Natural killer cell (primary cell): Measurements from ENCODE around the gene RALGDS. TPM values are rescaled to one million over a fixed set of nuclear protein-coding genes. Genes with fewer than 3 reads are reported as not detected.

Experiments used
- ATAC-seq, 3 donors: fragments of 150-1000 bp in 2 of 3; fragments of 200-7000 bp in 1 of 3; cut with Tn5 transposase; 1 replicate in 1 of 3; 2 replicates in 2 of 3; pipeline ENCODE4 v1.10.0; 2021; ENCODE audit warnings: mild to moderate bottlenecking in 2 of 3, moderate library complexity in 2 of 3
- DNase-seq, 2 donors: peaks; one replicate each; pipeline versions ENCODE4 v3.0.0 to v3.0.0-alpha.2; 2013 to 2021; ENCODE audit warnings: mixed read lengths in 1 of 2
- H3K27ac ChIP-seq: one replicate; pipeline ENCODE4 v1.5.1; 2013; ENCODE audit warnings: mild to moderate bottlenecking, low read length
- H3K27me3 ChIP-seq: one replicate; pipeline ENCODE4 v1.6.1; 2013; ENCODE audit warnings: low read length; ENCODE audit not compliant: control insufficient read depth, insufficient read depth
- H3K36me3 ChIP-seq: one replicate; pipeline ENCODE4 v1.6.1; 2013; ENCODE audit warnings: low read length; ENCODE audit not compliant: control insufficient read depth, insufficient read depth
- H3K4me1 ChIP-seq: one replicate; pipeline ENCODE4 v1.6.1; 2013; ENCODE audit warnings: low read length; ENCODE audit not compliant: control insufficient read depth, insufficient read depth
- H3K4me3 ChIP-seq: one replicate; pipeline ENCODE4 v1.5.1; 2013; ENCODE audit warnings: low read length
- H3K9me3 ChIP-seq: one replicate; pipeline ENCODE4 v1.6.1; 2013; ENCODE audit warnings: low read length; ENCODE audit not compliant: control insufficient read depth, insufficient read depth
- H3K27ac Mint-ChIP-seq, 2 donors: one replicate each; pipeline ENCODE4 v1.8.0; 2022; ENCODE audit warnings: mild to moderate bottlenecking in 2 of 2, mixed read lengths in 2 of 2, moderate library complexity in 1 of 2
- H3K27me3 Mint-ChIP-seq, 2 donors: one replicate each; pipeline ENCODE4 v1.8.0; 2022; ENCODE audit warnings: low read depth in 2 of 2, mixed read lengths in 2 of 2
- H3K36me3 Mint-ChIP-seq: one replicate; pipeline ENCODE4 v1.8.0; 2022; ENCODE audit warnings: mixed read lengths
- H3K4me1 Mint-ChIP-seq, 2 donors: one replicate each; pipeline ENCODE4 v1.8.0; 2022; ENCODE audit warnings: mixed read lengths in 2 of 2
- H3K4me3 Mint-ChIP-seq: one replicate; pipeline ENCODE4 v1.8.0; 2022; ENCODE audit warnings: mild to moderate bottlenecking, moderate library complexity, mixed read lengths
- H3K9me3 Mint-ChIP-seq, 2 donors: one replicate each; pipeline ENCODE4 v1.8.0; 2022; ENCODE audit warnings: mixed read lengths in 2 of 2
- WGBS: methylation state at CpG from one replicate; pipeline ENCODE4 v1.1.7; 2013; ENCODE audit warnings: missing lambda C conversion rate; ENCODE audit not compliant: insufficient coverage; 5-methylcytosine and 5-hydroxymethylcytosine counted together
- intact Hi-C: fragments of 100-400 bp; cut with micrococcal nuclease; formaldehyde crosslinking; loops from one replicate; pipeline ENCODE4 v1.14.2; 2022
- total RNA-seq, 4 donors: library from RNA; stranded (reverse); fragments of 120-200 nt in 1 of 4; gene quantifications; one replicate each; pipeline versions ENCODE4 v1.2.3 to v1.2.4, GENCODE V29; 2013 to 2022
- TF ChIP-seq, protein P1 (sequence below): fragments of 200-600 bp; IDR thresholded peaks from one replicate; pipeline ENCODE4 v1.8.0; 2022; ENCODE audit warnings: antibody characterized with exemption

The RALGDS gene
- total RNA-seq, 3 donors from 2014 or later (not counting 1 experiment from before 2014, with no cell fraction given), result 206 to 250 (median 208) TPM

DNA sequence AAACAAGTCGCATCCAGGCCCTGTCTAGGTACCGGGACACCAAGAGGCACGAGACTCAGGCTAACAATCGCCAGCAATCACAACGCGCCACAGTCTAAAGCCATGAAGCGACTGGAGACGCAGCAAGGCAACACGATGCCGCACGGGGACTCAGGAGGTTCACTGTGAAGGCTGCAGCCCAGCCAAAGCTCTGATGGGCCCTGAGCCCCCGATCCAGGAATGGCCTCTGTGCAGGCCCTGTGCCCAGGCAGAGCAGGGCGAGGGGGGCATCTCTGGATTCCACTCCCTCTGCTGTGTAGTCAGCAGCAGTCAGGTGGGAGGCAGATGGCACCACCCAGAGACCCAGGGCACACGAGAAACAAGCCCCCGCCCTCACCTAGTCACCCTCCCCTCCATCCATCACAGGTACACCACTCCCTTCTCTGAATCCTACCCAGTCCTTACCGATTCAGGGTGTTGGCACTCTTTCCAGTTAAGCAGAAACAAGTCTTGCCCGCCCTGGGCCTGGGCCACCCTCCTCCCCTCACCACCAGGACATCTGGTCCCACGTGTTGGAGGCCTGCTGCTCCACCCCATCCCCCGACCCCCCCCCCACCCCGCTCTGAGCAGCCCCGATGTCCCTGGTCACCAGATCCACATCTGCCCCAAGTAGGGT is 1.1 kb downstream of the RALGDS start:
- TF ChIP-seq, protein P1, sequence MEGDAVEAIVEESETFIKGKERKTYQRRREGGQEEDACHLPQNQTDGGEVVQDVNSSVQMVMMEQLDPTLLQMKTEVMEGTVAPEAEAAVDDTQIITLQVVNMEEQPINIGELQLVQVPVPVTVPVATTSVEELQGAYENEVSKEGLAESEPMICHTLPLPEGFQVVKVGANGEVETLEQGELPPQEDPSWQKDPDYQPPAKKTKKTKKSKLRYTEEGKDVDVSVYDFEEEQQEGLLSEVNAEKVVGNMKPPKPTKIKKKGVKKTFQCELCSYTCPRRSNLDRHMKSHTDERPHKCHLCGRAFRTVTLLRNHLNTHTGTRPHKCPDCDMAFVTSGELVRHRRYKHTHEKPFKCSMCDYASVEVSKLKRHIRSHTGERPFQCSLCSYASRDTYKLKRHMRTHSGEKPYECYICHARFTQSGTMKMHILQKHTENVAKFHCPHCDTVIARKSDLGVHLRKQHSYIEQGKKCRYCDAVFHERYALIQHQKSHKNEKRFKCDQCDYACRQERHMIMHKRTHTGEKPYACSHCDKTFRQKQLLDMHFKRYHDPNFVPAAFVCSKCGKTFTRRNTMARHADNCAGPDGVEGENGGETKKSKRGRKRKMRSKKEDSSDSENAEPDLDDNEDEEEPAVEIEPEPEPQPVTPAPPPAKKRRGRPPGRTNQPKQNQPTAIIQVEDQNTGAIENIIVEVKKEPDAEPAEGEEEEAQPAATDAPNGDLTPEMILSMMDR, result no peak
- Mint-ChIP-seq H3K4me1 (peaks cover 47 to 64% of the 10 kb centered on the region in 2 donors), H3K9me3 (no peaks in the 10 kb centered on the region), H3K36me3 (no peaks in the 10 kb centered on the region), H3K4me3 (peak overlapping the region; percentile 54), H3K27ac (peak overlapping the region; percentile 62 to 97), H3K27me3 (no peaks in the 10 kb centered on the region)
- H3K9me3 ChIP-seq, result no peaks in the 10 kb centered on the region
- intact Hi-C loops, result no loop called here
- ATAC-seq (no peak), DNase-seq (no peak)
- peaks cover 92% of the 10 kb centered on the region for H3K4me1 ChIP-seq
- H3K36me3 ChIP-seq, result no peaks in the 10 kb centered on the region
- H3K4me3 ChIP-seq, result peak overlapping the region; percentile 44
- H3K27ac ChIP-seq, result peak overlapping the region; percentile 43
- WGBS, result 73% methylated on average over 19 of the region's 21 CpGs
- no peaks in the 10 kb centered on the region for H3K27me3 ChIP-seq

DNA sequence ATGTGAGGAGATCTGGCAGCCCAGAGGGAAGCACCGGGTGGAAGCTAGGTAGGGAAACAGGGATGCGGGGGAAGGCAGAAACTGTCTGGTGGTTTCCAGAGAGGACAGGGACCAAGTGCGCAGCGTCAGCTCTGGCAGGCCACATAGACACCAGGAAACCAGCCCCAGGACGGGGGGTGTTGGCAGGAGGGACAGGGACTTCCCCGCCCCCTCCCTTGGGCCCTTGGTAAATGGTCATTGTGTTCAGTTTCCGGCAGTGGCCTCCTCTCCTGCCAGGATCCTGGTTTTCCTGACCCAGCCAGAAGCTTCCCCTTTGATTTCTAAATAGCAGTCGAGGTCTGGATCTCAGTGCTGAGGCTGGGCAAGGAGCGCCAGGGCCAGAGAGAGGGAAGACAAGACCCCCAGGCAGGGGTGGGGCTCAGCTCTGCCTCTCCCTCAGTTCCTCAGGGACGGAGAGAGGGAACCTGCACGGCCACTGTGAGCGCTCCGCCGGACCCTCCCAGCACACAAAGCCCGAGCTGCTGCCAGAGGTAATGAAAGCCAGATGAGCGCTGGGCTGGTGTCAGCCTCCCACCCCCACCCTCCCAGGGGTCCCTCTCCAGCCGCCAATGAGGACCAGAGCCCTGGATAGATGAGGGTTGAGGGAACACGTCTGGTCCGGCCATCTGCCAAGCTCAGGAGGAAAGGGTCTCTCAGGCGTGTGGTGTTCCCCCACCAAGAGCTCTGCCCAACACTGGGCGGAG is 1.8 kb downstream of the RALGDS start:
- intact Hi-C loops, result no loop called here
- ATAC-seq, result no peak

GRCh38 chr9:133118568-133118967 is 2.5 kb downstream of the RALGDS start:
- Histone ChIP-seq H3K9me3 (no peaks in the 10 kb centered on the region), H3K27me3 (no peaks in the 10 kb centered on the region), H3K4me1 (peaks cover 95% of the 10 kb centered on the region), H3K27ac (no peak overlapping the region), H3K36me3 (no peaks in the 10 kb centered on the region), H3K4me3 (no peak overlapping the region)
- intact Hi-C loops, result no loop called here
- H3K4me3 Mint-ChIP-seq, result peak overlapping the region; percentile 67
- H3K27ac Mint-ChIP-seq, result peak overlapping the region; percentile 80 to 97
- DNase-seq, result no peak
- no peaks in the 10 kb centered on the region for H3K9me3 Mint-ChIP-seq
- ATAC-seq, result no peak
- no peaks in the 10 kb centered on the region for H3K36me3 Mint-ChIP-seq
- H3K4me1 Mint-ChIP-seq, result peaks cover 46 to 64% of the 10 kb centered on the region in 2 donors
- TF ChIP-seq, protein P1, result no peak
- WGBS, result 84% methylated on average over 3 of the region's 3 CpGs
- no peaks in the 10 kb centered on the region for H3K27me3 Mint-ChIP-seq

More for the DNA sequence above, 1.8 kb downstream of the RALGDS start:
- Histone ChIP-seq H3K4me3 (no peak overlapping the region), H3K27ac (no peak overlapping the region), H3K36me3 (no peaks in the 10 kb centered on the region), H3K27me3 (no peaks in the 10 kb centered on the region), H3K4me1 (peaks cover 92% of the 10 kb centered on the region), H3K9me3 (no peaks in the 10 kb centered on the region)
- DNase-seq, result no peak
- no peaks in the 10 kb centered on the region for H3K27me3 Mint-ChIP-seq
- peaks cover 46 to 64% of the 10 kb centered on the region in 2 donors for H3K4me1 Mint-ChIP-seq
- peak overlapping the region; percentile 80 to 97 for H3K27ac Mint-ChIP-seq
- no peaks in the 10 kb centered on the region for H3K36me3 Mint-ChIP-seq
- TF ChIP-seq, protein P1, result no peak
- peak overlapping the region; percentile 67 for H3K4me3 Mint-ChIP-seq
- no peaks in the 10 kb centered on the region for H3K9me3 Mint-ChIP-seq
- WGBS, result 89% methylated on average over 19 of the region's 21 CpGs
